Fibroblast of skin of scalp (primary cell): ENCODE results near the gene RHOD.

Experiments
- DNase-seq: peaks from one replicate; pipeline ENCODE4 v3.0.0-alpha.2; 2013

Gene RHOD

DNA sequence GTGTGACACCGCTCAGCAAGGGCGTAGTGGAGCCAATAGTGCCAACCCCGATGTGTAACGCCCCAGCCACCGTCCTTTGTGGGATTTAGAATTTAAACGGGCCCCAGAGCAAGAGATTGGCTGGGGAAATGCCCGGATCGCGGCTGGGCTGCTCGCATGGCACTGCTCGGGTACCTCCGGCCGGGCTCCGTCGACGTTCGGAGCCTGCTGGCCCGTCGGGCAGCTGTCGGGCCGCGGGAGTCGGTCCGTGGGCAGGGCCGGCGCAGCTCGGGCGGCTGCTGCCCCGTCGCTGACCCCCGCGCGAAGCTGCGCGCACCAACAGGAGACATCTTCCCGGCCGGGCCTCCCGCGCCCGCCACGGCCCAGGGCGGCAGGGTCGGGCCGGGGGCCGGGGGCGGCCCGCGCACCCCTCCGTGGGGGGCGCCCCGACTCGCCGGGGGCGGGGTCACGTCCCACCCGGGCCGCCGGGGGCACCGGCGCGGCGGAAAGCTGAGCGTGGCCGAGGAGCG lies 61.1 kb downstream of the RHOD start:
- peak; percentile 25 for DNase-seq

DNA sequence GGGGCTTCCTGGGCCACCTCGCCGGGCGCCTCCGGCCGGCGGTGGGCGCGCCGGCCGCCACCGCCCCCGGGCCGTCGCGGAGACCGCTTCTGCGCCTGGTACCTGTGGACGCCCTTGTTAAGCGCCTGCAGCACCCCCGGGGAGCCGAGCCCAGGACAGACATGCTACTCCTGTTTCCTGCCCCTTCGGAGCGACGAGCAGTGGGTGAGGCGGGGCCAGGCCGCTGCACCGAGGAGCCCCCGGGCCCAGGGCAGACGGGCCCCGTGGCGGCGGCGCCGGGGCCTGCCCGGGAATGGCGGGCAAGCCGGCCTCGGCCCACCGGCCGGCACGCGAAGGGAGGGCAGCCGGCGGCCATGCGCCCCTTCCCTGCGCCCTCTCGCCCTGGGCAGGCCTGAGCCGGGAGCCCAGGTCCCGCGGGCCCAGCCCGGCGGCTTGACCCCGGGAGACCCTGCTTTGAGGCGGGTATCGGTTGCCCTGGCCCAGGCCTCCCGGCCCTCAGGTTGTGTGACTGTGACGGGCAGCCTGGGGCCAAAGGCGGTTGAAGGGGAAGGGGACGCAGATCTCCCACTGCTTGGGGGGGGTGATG lies 61.6 kb downstream of the RHOD start:
- peak; percentile 46 for DNase-seq

GRCh38 chr11:67118801-67119584 lies 62.3 kb downstream of the RHOD start, which contains the start of gene KDM2A:
KDM2A (plus strand) TSS chr11:67119263; CDS start chr11:67121317, 2,054 bp downstream.
- DNase-seq = peak; percentile 99

- peak; percentile 17 for DNase-seq
Measured at GRCh38 chr11:67119585-67120391, 63.1 kb downstream of the RHOD start.

DNA sequence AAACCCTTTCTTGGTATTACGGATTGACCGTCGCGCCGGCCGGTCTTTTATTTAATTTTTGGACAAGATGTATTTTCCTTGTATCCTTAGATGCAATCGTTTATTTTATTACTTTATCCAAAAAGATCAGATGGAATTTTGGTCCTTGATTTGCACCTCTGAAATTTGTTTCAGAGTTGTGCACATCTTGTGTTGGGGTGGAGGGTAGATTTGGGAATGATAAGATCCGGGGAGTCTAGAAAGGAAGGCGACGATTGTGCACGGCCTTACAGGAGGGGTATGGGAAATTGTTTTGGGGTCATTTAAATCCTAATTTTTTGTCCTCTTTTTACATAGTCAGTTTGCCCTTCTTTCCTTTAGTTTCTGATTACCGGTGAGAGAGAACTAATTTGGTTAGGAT lies 63.8 kb downstream of the RHOD start:
- no peak for DNase-seq

DNA sequence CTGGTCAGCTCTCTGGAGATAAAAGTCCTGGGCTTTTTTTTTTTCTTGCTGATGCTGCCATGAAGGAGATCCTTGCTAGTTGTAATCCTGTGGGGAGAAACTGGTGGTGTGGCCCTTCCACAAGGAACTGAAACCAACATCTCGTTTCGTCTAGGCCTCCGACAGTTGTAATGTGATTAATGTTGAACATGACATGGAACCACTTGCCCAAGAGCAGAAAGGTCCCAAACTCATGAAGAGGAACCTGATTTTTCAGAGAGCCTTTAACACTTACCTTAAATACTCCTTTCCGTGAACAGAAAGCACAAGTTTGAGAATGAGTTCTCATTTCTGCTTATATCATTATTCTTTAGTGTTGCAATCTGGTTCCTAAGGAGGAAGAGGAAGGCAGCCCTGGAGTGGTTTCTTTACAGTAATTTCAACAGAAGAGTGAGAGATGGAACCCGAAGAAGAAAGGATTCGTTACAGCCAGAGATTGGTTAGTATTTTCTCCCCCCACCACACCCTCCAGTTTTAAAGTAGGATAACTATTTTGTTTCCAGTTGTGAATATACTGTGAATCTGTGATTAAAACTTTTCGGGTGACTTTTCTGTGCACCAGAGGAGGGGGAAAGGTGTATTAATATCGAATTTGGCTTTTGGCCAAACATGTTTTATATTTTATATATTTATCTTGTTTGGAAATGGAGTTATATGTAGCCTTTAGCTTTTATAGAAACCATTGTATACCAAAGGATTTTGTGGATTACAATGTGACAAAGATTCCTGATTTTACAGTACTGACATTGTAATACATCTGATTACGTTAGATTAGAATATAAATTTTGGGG lies 64.4 kb downstream of the RHOD start:
- peak; percentile 20 for DNase-seq
